Ishikawa (cell line): ENCODE results near the gene PLEKHH1.

Experiments used
- CEBPB ChIP-seq: IDR thresholded peaks from 2 replicates; pipeline ENCODE4 v1.6.1; 2012
- EP300 ChIP-seq: IDR thresholded peaks from 2 replicates; pipeline ENCODE4 v1.6.1; 2012; ENCODE audit warnings: borderline replicate concordance
- RAD21 ChIP-seq: IDR thresholded peaks from 2 replicates; pipeline ENCODE4 v1.6.1; 2012; ENCODE audit warnings: low read depth
- TAF1 ChIP-seq: IDR thresholded peaks from 2 replicates; pipeline ENCODE4 v1.6.1; 2012; ENCODE audit warnings: low read depth, mild to moderate bottlenecking
- USF1 ChIP-seq: IDR thresholded peaks from 2 replicates; pipeline ENCODE4 v1.6.1; 2012
- YY1 ChIP-seq: IDR thresholded peaks from 2 replicates; pipeline ENCODE4 v1.6.1; 2012; ENCODE audit warnings: low read depth

GRCh38 chr14:67528276-67528675 lies 4.8 kb upstream of the PLEKHH1 start:
- TF ChIP-seq CEBPB (no peak), YY1 (no peak), EP300 (no peak), TAF1 (no peak), RAD21 (no peak), USF1 (no peak)
